Keratinocyte (primary cell): ENCODE data around the gene EPB41L2. TPM values are rescaled to one million over a fixed set of nuclear protein-coding genes. Genes with fewer than 3 reads are reported as not detected.

ENCODE experiments used
- DNase-seq: peaks from one replicate; pipeline ENCODE4 v3.0.0-alpha.2; 2011; ENCODE audit warnings: low read depth, missing footprints, low spot score
- FAIRE-seq: peaks from 2 replicates; lab custom pipeline; 2011; peaks lifted over from hg19 to GRCh38; lab: Jason Lieb, UNC
- H2AFZ ChIP-seq: 2 replicates; pipeline ENCODE4 v1.6.0; 2012; ENCODE audit warnings: low read length, control low read depth, inconsistent platforms; ENCODE audit not compliant: control insufficient read depth
- H3K27ac ChIP-seq: 2 replicates; pipeline ENCODE4 v1.5.1; 2011; ENCODE audit warnings: low read length; ENCODE audit not compliant: control insufficient read depth, insufficient read depth
- H3K27me3 ChIP-seq: 3 replicates; pipeline ENCODE4 v1.6.0; 2011; ENCODE audit warnings: low read length; ENCODE audit not compliant: control insufficient read depth, insufficient read depth; ENCODE audit errors: extremely low read depth
- H3K36me3 ChIP-seq, 2 experiments: 2 replicates in 1 of 2; 3 replicates in 1 of 2; pipeline ENCODE4 v1.5.1; 2011; ENCODE audit warnings: low read length in 2 of 2, mild to moderate bottlenecking in 1 of 2; ENCODE audit not compliant: control insufficient read depth in 2 of 2, insufficient read depth in 2 of 2; ENCODE audit errors: extremely low read depth in 1 of 2
- H3K4me1 ChIP-seq: 3 replicates; pipeline ENCODE4 v1.5.1; 2011; ENCODE audit warnings: low read length; ENCODE audit not compliant: control insufficient read depth, insufficient read depth; ENCODE audit errors: extremely low read depth
- H3K4me2 ChIP-seq: 3 replicates; pipeline ENCODE4 v1.6.0; 2011; ENCODE audit warnings: low read depth, low read length; ENCODE audit not compliant: control insufficient read depth, insufficient read depth; ENCODE audit errors: extremely low read depth
- H3K4me3 ChIP-seq, 3 experiments: fragments of 200-600 bp in 1 of 3; sonication (generic) in 1 of 3; 2 replicates in 2 of 3; 3 replicates in 1 of 3; pipeline ENCODE4 v1.5.1; 2011 to 2016; ENCODE audit warnings: low read length in 3 of 3, mild to moderate bottlenecking in 3 of 3, control low read depth in 2 of 3, inconsistent platforms in 1 of 3, low read depth in 1 of 3, mixed read lengths in 1 of 3, mixed run types in 1 of 3, moderate library complexity in 1 of 3; ENCODE audit not compliant: control insufficient read depth in 2 of 3, insufficient read depth in 2 of 3; ENCODE audit errors: extremely low read depth in 1 of 3
- H3K79me2 ChIP-seq: 2 replicates; pipeline ENCODE4 v1.6.0; 2012; ENCODE audit warnings: low read length; ENCODE audit not compliant: control insufficient read depth, insufficient read depth
- H3K9ac ChIP-seq: 3 replicates; pipeline ENCODE4 v1.6.0; 2011; ENCODE audit warnings: low read length; ENCODE audit not compliant: control insufficient read depth, insufficient read depth; ENCODE audit errors: extremely low read depth
- H3K9me1 ChIP-seq: 3 replicates; pipeline ENCODE4 v1.6.0; 2011; ENCODE audit warnings: low read length; ENCODE audit not compliant: control insufficient read depth, insufficient read depth; ENCODE audit errors: extremely low read depth
- H3K9me3 ChIP-seq: 2 replicates; pipeline ENCODE4 v1.5.1; 2012; ENCODE audit warnings: low read depth, low read length; ENCODE audit not compliant: control insufficient read depth
- H4K20me1 ChIP-seq: 3 replicates; pipeline ENCODE4 v1.6.0; 2011; ENCODE audit warnings: low read length; ENCODE audit not compliant: control insufficient read depth, insufficient read depth; ENCODE audit errors: extremely low read depth
- CTCF ChIP-seq, 3 experiments: IDR thresholded peaks in 1 of 3; conservative IDR thresholded peaks in 1 of 3; optimal IDR thresholded peaks in 1 of 3; 2 replicates in 2 of 3; 3 replicates in 1 of 3; pipeline versions ENCODE3 to v1.5.1; 2011; ENCODE audit warnings: low read length in 3 of 3, mild to moderate bottlenecking in 3 of 3, moderate library complexity in 2 of 3, control low read depth in 1 of 3, inconsistent platforms in 1 of 3; ENCODE audit not compliant: insufficient read depth in 2 of 3; ENCODE audit errors: extremely low read depth in 1 of 3
- EZH2 ChIP-seq: IDR thresholded peaks from one replicate; pipeline ENCODE4 v1.6.1; 2012; ENCODE audit warnings: inconsistent platforms, mild to moderate bottlenecking, low read length, moderate library complexity
- dilution Hi-C: fragments of 300-500 bp; cut with MboI; formaldehyde crosslinking; loops from one replicate; pipeline ENCODE4 v1.7.0; 2020; ENCODE audit warnings: low sequenced_read_pairs; ENCODE audit not compliant: extremely low pct_ligation_motif_present
- polyA plus RNA-seq, 5 experiments: library from polyadenylated mRNA; depleted of rRNA in 3 of 5; stranded (reverse) in 3 of 5; stranded (forward) in 1 of 5; unstranded in 1 of 5; fragments of >200 nt; gene quantifications; 1 replicate in 1 of 5; 2 replicates in 3 of 5; 3 replicates in 1 of 5; pipeline versions ENCODE4 v1.2.1 to v1.2.3, GENCODE V29; 2011 to 2012; ENCODE audit warnings: missing spikeins in 2 of 5, low read depth in 1 of 5, low replicate concordance in 1 of 5

EPB41L2 gene
- polyA plus RNA-seq, 1 donor (not counting 4 experiments of a cell fraction or from before 2014, with no cell fraction given), result 22.0 TPM

- DNase-seq (no peak), FAIRE-seq (no peak)
- Histone ChIP-seq H3K4me3 (no peak overlapping the region), H3K4me2 (no peak overlapping the region), H3K9ac (no peak overlapping the region), H3K4me1 (peaks cover 6% of the 10 kb centered on the region), H3K9me3 (no peaks in the 10 kb centered on the region), H4K20me1 (no peaks in the 10 kb centered on the region), H3K79me2 (no peaks in the 10 kb centered on the region), H2AFZ (no peak overlapping the region), H3K27ac (no peak overlapping the region), H3K36me3 (peaks cover 0 to 4% of the 10 kb centered on the region in 2 experiments), H3K27me3 (no peaks in the 10 kb centered on the region), H3K9me1 (no peaks in the 10 kb centered on the region)
- TF ChIP-seq EZH2, result no peak
- no peak for TF ChIP-seq CTCF (optimal IDR thresholded peaks at IDR 0.05 in 1 of 3, IDR thresholded peaks at IDR 0.05 in 1 of 3, conservative IDR thresholded peaks at IDR 0.05 in 1 of 3; ENCODE audit: extremely low read depth in 1 of 3, insufficient read depth in 2 of 3, low read length in 3 of 3)
- dilution Hi-C loops, result no loop called here
Measured at GRCh38 chr6:130859161-130859867, 203.7 kb downstream of the EPB41L2 start.

GRCh38 chr6:130858498-130859160, 204.4 kb downstream of the EPB41L2 start:
- H4K20me1 ChIP-seq, result no peaks in the 10 kb centered on the region
- no peak overlapping the region for H2AFZ ChIP-seq
- no peaks in the 10 kb centered on the region for H3K79me2 ChIP-seq
- H3K4me3 ChIP-seq, result no peak overlapping the region
- TF ChIP-seq CTCF (optimal IDR thresholded peaks at IDR 0.05 in 1 of 3, IDR thresholded peaks at IDR 0.05 in 1 of 3, conservative IDR thresholded peaks at IDR 0.05 in 1 of 3; ENCODE audit: extremely low read depth in 1 of 3, insufficient read depth in 2 of 3, low read length in 3 of 3), result no peak
- no peak for TF ChIP-seq EZH2
- H3K9ac ChIP-seq, result no peak overlapping the region
- dilution Hi-C loops, result no loop called here
- H3K4me1 ChIP-seq, result peaks cover 6% of the 10 kb centered on the region
- no peak overlapping the region for H3K27ac ChIP-seq
- H3K27me3 ChIP-seq, result no peaks in the 10 kb centered on the region
- peaks cover 0 to 4% of the 10 kb centered on the region in 2 experiments for H3K36me3 ChIP-seq
- DNase-seq, result no peak
- H3K9me1 ChIP-seq, result no peaks in the 10 kb centered on the region
- FAIRE-seq, result no peak
- no peaks in the 10 kb centered on the region for H3K9me3 ChIP-seq
- H3K4me2 ChIP-seq, result no peak overlapping the region
